CD4-positive, CD25-positive, alpha-beta regulatory T cell (primary cell): ENCODE measurements around the gene ELP5. TPM values are rescaled to one million over a fixed set of nuclear protein-coding genes. Genes with fewer than 3 reads are reported as not detected.

ENCODE experiments used
- ATAC-seq, 2 donors: fragments of 150-1000 bp; cut with Tn5 transposase; one replicate each; pipeline ENCODE4 v1.10.0; 2021; ENCODE audit warnings: low read depth in 2 of 2, moderate number of reproducible peaks in 2 of 2, moderate library complexity in 1 of 2
- DNase-seq, 3 donors: peaks; one replicate each; pipeline versions ENCODE4 v3.0.0 to v3.0.0-alpha.2; 2012 to 2022; ENCODE audit warnings: mixed read lengths in 1 of 3
- H3K27ac ChIP-seq: one replicate; pipeline ENCODE4 v1.7.0; 2013; ENCODE audit warnings: mild to moderate bottlenecking, low read length; ENCODE audit not compliant: insufficient read depth, poor library complexity, severe bottlenecking
- H3K27me3 ChIP-seq: one replicate; pipeline ENCODE4 v1.7.0; 2013; ENCODE audit warnings: low read length; ENCODE audit not compliant: control insufficient read depth, insufficient read depth
- H3K36me3 ChIP-seq: one replicate; pipeline ENCODE4 v1.7.0; 2013; ENCODE audit warnings: mild to moderate bottlenecking, low read length, moderate library complexity; ENCODE audit not compliant: control insufficient read depth, insufficient read depth
- H3K4me1 ChIP-seq: 2 replicates; pipeline ENCODE4 v1.7.0; 2013; ENCODE audit warnings: mild to moderate bottlenecking, low read length; ENCODE audit not compliant: insufficient read depth, control insufficient read depth, poor library complexity, severe bottlenecking
- H3K4me3 ChIP-seq: one replicate; pipeline ENCODE4 v1.7.0; 2013; ENCODE audit warnings: low read depth, mild to moderate bottlenecking, low read length, moderate library complexity
- H3K9me3 ChIP-seq, 2 experiments: 1 replicate in 1 of 2; 2 replicates in 1 of 2; pipeline ENCODE4 v1.7.0; 2013; ENCODE audit warnings: low read length in 2 of 2, mild to moderate bottlenecking in 1 of 2, moderate library complexity in 1 of 2; ENCODE audit not compliant: control insufficient read depth in 2 of 2
- H3K27ac Mint-ChIP-seq, 3 donors: one replicate each; pipeline ENCODE4 v1.8.0; 2020 to 2022; ENCODE audit warnings: mild to moderate bottlenecking in 3 of 3, mixed read lengths in 3 of 3, moderate library complexity in 2 of 3
- H3K27me3 Mint-ChIP-seq: one replicate; pipeline ENCODE4 v1.8.0; 2022; ENCODE audit warnings: mild to moderate bottlenecking, mixed read lengths
- H3K36me3 Mint-ChIP-seq: one replicate; pipeline ENCODE4 v1.8.0; 2020; ENCODE audit warnings: mixed read lengths
- H3K4me1 Mint-ChIP-seq, 4 donors: one replicate each; pipeline ENCODE4 v1.8.0; 2020 to 2022; ENCODE audit warnings: mixed read lengths in 4 of 4, mild to moderate bottlenecking in 1 of 4
- H3K4me3 Mint-ChIP-seq, 4 donors: one replicate each; pipeline ENCODE4 v1.8.0; 2020 to 2022; ENCODE audit warnings: mild to moderate bottlenecking in 4 of 4, mixed read lengths in 4 of 4, moderate library complexity in 3 of 4
- H3K9me3 Mint-ChIP-seq, 7 donors: one replicate each; pipeline ENCODE4 v1.8.0; 2020 to 2022; ENCODE audit warnings: mixed read lengths in 7 of 7, mild to moderate bottlenecking in 3 of 7, moderate library complexity in 2 of 7
- polyA plus RNA-seq, 4 donors: library from polyadenylated mRNA; unstranded; fragments of 300-500 nt; fragmentation: Illumina TruSeq; gene quantifications; one replicate each; pipeline ENCODE4 v1.2.3, GENCODE V29; 2021
- total RNA-seq: library from RNA; stranded (reverse); gene quantifications from one replicate; pipeline ENCODE4 v1.2.3, GENCODE V29; 2022

The ELP5 gene
- total and polyA plus RNA-seq, 5 donors from 2014 or later = 31.6 to 74.0 (median 56.1) TPM

GRCh38 chr17:7293816-7294613 lies 42.0 kb downstream of the ELP5 start:
- peaks cover 3% of the 10 kb centered on the region for H3K36me3 Mint-ChIP-seq
- H3K27ac Mint-ChIP-seq = no peak overlapping the region
- Histone ChIP-seq H3K27me3 (peaks cover 10% of the 10 kb centered on the region), H3K36me3 (no peaks in the 10 kb centered on the region), H3K9me3 (no peaks in the 10 kb centered on the region), H3K4me1 (peaks cover 31% of the 10 kb centered on the region), H3K4me3 (no peak overlapping the region), H3K27ac (no peak overlapping the region)
- ATAC-seq (no peak), DNase-seq (no peak)
- H3K4me1 Mint-ChIP-seq = peaks cover 4 to 27% (median 9%) of the 10 kb centered on the region in 4 donors
- peak overlapping the region; percentile 58 to 73 (median 71) for H3K4me3 Mint-ChIP-seq
- H3K27me3 Mint-ChIP-seq = peaks cover 37% of the 10 kb centered on the region
- no peaks in the 10 kb centered on the region for H3K9me3 Mint-ChIP-seq

GRCh38 chr17:7294614-7295153 lies 42.7 kb downstream of the ELP5 start, which contains the start of gene YBX2:
Gene YBX2, minus strand, starts transcription at chr17:7294639. Its CDS starts 139 bp downstream, at chr17:7294500.
- H3K27ac ChIP-seq = no peak within 1 kb of the TSS
- H3K4me3 Mint-ChIP-seq = peak within 1 kb of the TSS; percentile 72 to 86 (median 82)
- H3K27me3 Mint-ChIP-seq = peaks cover 37% of the 10 kb centered on the region
- peaks cover 4 to 27% (median 9%) of the 10 kb centered on the region in 4 donors for H3K4me1 Mint-ChIP-seq
- peaks cover 31% of the 10 kb centered on the region for H3K4me1 ChIP-seq
- no peaks in the 10 kb centered on the region for H3K36me3 ChIP-seq
- H3K27ac Mint-ChIP-seq = peak within 1 kb of the TSS; percentile 76 to 79 (median 76)
- H3K27me3 ChIP-seq = peaks cover 10% of the 10 kb centered on the region
- peaks cover 3% of the 10 kb centered on the region for H3K36me3 Mint-ChIP-seq
- H3K9me3 Mint-ChIP-seq = peaks cover 0 to 1% (median 0%) of the 10 kb centered on the region in 7 donors
- peak; percentile 49 to 75 (median 69) for DNase-seq
- ATAC-seq = peak; percentile 69 to 74
- peak within 1 kb of the TSS; percentile 26 for H3K4me3 ChIP-seq
- H3K9me3 ChIP-seq = no peaks in the 10 kb centered on the region

GRCh38 chr17:7295230-7296180 lies 43.5 kb downstream of the ELP5 start:
- H3K27me3 ChIP-seq = peaks cover 10% of the 10 kb centered on the region
- ATAC-seq (no peak), DNase-seq (no peak)
- Mint-ChIP-seq H3K4me1 (peaks cover 4 to 27% (median 9%) of the 10 kb centered on the region in 4 donors), H3K27ac (peak overlapping the region; percentile 45 to 79 (median 76)), H3K9me3 (peaks cover 0 to 2% (median 0%) of the 10 kb centered on the region in 7 donors), H3K36me3 (peaks cover 3% of the 10 kb centered on the region), H3K4me3 (peak overlapping the region; percentile 62 to 86 (median 82)), H3K27me3 (peaks cover 39% of the 10 kb centered on the region)
- H3K9me3 ChIP-seq = no peaks in the 10 kb centered on the region
- peaks cover 31% of the 10 kb centered on the region for H3K4me1 ChIP-seq
- no peak overlapping the region for H3K27ac ChIP-seq
- no peaks in the 10 kb centered on the region for H3K36me3 ChIP-seq
- peak overlapping the region; percentile 26 for H3K4me3 ChIP-seq

- peak overlapping the region in 1 of 3 donors; percentile 93 for H3K27ac Mint-ChIP-seq
- peak; percentile 46 to 63 (median 53) for DNase-seq
- H3K4me1 Mint-ChIP-seq = peaks cover 4 to 27% (median 9%) of the 10 kb centered on the region in 4 donors
- Histone ChIP-seq H3K4me1 (peaks cover 31% of the 10 kb centered on the region), H3K27me3 (peaks cover 10% of the 10 kb centered on the region), H3K4me3 (no peak overlapping the region), H3K36me3 (no peaks in the 10 kb centered on the region), H3K9me3 (no peaks in the 10 kb centered on the region), H3K27ac (no peak overlapping the region)
- peak; percentile 28 to 33 for ATAC-seq
- H3K4me3 Mint-ChIP-seq = peak overlapping the region in 2 of 4 donors; percentile 28 to 48
- peaks cover 3% of the 10 kb centered on the region for H3K36me3 Mint-ChIP-seq
- peaks cover 0 to 2% (median 0%) of the 10 kb centered on the region in 7 donors for H3K9me3 Mint-ChIP-seq
- peaks cover 41% of the 10 kb centered on the region for H3K27me3 Mint-ChIP-seq
Observed at GRCh38 chr17:7296189-7296861, 44.3 kb downstream of the ELP5 start.

GRCh38 chr17:7304179-7304578 lies 52.2 kb downstream of the ELP5 start:
- Mint-ChIP-seq H3K27me3 (peaks cover 17% of the 10 kb centered on the region), H3K4me1 (peaks cover 0 to 15% (median 7%) of the 10 kb centered on the region in 4 donors), H3K36me3 (peaks cover 2% of the 10 kb centered on the region), H3K27ac (no peak overlapping the region), H3K4me3 (no peak overlapping the region), H3K9me3 (peaks cover 0 to 2% (median 0%) of the 10 kb centered on the region in 7 donors)
- Histone ChIP-seq H3K27ac (no peak overlapping the region), H3K9me3 (no peaks in the 10 kb centered on the region), H3K4me3 (no peak overlapping the region), H3K36me3 (no peaks in the 10 kb centered on the region), H3K27me3 (peaks cover 2% of the 10 kb centered on the region), H3K4me1 (peaks cover 21% of the 10 kb centered on the region)
- DNase-seq = no peak
- ATAC-seq = no peak

GRCh38 chr17:7306911-7307685 lies 55.1 kb downstream of the ELP5 start, which contains the start of gene EIF5A:
Gene EIF5A, plus strand, starts transcription at chr17:7307628. Its CDS starts 2,008 bp downstream, at chr17:7309636.
- ATAC-seq (peak; percentile 78 to 80), DNase-seq (peak; percentile 100)
- H3K9me3 Mint-ChIP-seq = peaks cover 0 to 2% (median 0%) of the 10 kb centered on the region in 7 donors
- Histone ChIP-seq H3K27ac (peak within 1 kb of the TSS; percentile 100), H3K27me3 (no peaks in the 10 kb centered on the region), H3K36me3 (peaks cover 28% of the 10 kb centered on the region), H3K4me3 (peak within 1 kb of the TSS; percentile 97), H3K9me3 (no peaks in the 10 kb centered on the region), H3K4me1 (peaks cover 46% of the 10 kb centered on the region)
- peak within 1 kb of the TSS; percentile 93 to 98 (median 96) for H3K4me3 Mint-ChIP-seq
- H3K36me3 Mint-ChIP-seq = peaks cover 25% of the 10 kb centered on the region
- peaks cover 8% of the 10 kb centered on the region for H3K27me3 Mint-ChIP-seq
- peaks cover 6 to 40% (median 27%) of the 10 kb centered on the region in 4 donors for H3K4me1 Mint-ChIP-seq
- H3K27ac Mint-ChIP-seq = peak within 1 kb of the TSS; percentile 99 to 100 (median 99)
